PFSK-1 (cell line): Measurements from ENCODE around the gene CELF1.

Experiments
- FOXP2 ChIP-seq: optimal IDR thresholded peaks from 2 replicates; pipeline ENCODE3; 2011; ENCODE audit warnings: borderline replicate concordance, control low read depth, inconsistent platforms; ENCODE audit not compliant: insufficient read depth; ENCODE audit errors: extremely low read length, extremely low read depth
- POLR2AphosphoS5 ChIP-seq: IDR thresholded peaks from 2 replicates; pipeline ENCODE4 v1.6.1; 2012; ENCODE audit warnings: low read depth, mild to moderate bottlenecking, control low read depth, low read length, moderate library complexity
- REST ChIP-seq, 2 experiments: IDR thresholded peaks; 2 replicates each; pipeline versions ENCODE4 v1.6.1 to v1.8.0; 2011 to 2012; ENCODE audit warnings: low read depth in 2 of 2, low read length in 2 of 2, control low read depth in 1 of 2, inconsistent platforms in 1 of 2, mild to moderate bottlenecking in 1 of 2, moderate library complexity in 1 of 2; ENCODE audit not compliant: insufficient read depth in 1 of 2
- SIN3A ChIP-seq: IDR thresholded peaks from 2 replicates; pipeline ENCODE4 v1.6.1; 2012; ENCODE audit warnings: mild to moderate bottlenecking, low read length, moderate library complexity, borderline replicate concordance; ENCODE audit not compliant: insufficient read depth
- TAF1 ChIP-seq: IDR thresholded peaks from 2 replicates; pipeline ENCODE4 v1.6.1; 2012; ENCODE audit warnings: low read length, control low read depth, borderline replicate concordance; ENCODE audit not compliant: insufficient read depth

CELF1 gene

GRCh38 chr11:47461876-47462275, 91.1 kb downstream of the CELF1 start:
- TF ChIP-seq SIN3A (no peak), TAF1 (no peak)

- TF ChIP-seq POLR2AphosphoS5 (no peak), TAF1 (no peak)
These were observed 92.2 kb downstream of the CELF1 start for GRCh38 chr11:47460571-47461235.

- TF ChIP-seq TAF1, result no peak
- no peak for TF ChIP-seq SIN3A
- no peak for TF ChIP-seq FOXP2
- no peak for TF ChIP-seq REST (IDR thresholded peaks at IDR 0.05; ENCODE audit: insufficient read depth in 1 of 2, low read depth in 2 of 2, low read length in 2 of 2)
- no peak for TF ChIP-seq POLR2AphosphoS5
These were observed 99.6 kb downstream of the CELF1 start for GRCh38 chr11:47453365-47453764.

GRCh38 chr11:47451990-47452389, 100.9 kb downstream of the CELF1 start:
- TF ChIP-seq REST (IDR thresholded peaks at IDR 0.05; ENCODE audit: insufficient read depth in 1 of 2, low read depth in 2 of 2, low read length in 2 of 2), result no peak
- TF ChIP-seq TAF1, result no peak
- no peak for TF ChIP-seq FOXP2
- TF ChIP-seq SIN3A, result no peak
- TF ChIP-seq POLR2AphosphoS5, result no peak

- no peak for TF ChIP-seq FOXP2
- no peak for TF ChIP-seq TAF1
- TF ChIP-seq SIN3A, result no peak
- no peak for TF ChIP-seq REST (IDR thresholded peaks at IDR 0.05; ENCODE audit: insufficient read depth in 1 of 2, low read depth in 2 of 2, low read length in 2 of 2)
- no peak for TF ChIP-seq POLR2AphosphoS5
These were observed 101.5 kb downstream of the CELF1 start for GRCh38 chr11:47451436-47451835.

- no peak for TF ChIP-seq TAF1
- no peak for TF ChIP-seq POLR2AphosphoS5
- no peak for TF ChIP-seq FOXP2
- no peak for TF ChIP-seq SIN3A
- no peak for TF ChIP-seq REST (IDR thresholded peaks at IDR 0.05; ENCODE audit: insufficient read depth in 1 of 2, low read depth in 2 of 2, low read length in 2 of 2)
These were observed 103.4 kb downstream of the CELF1 start for GRCh38 chr11:47449541-47449940.
